Ovary (tissue), 3 donors: ENCODE measurements around the gene PITPNC1.
"Not testable (repeated sequence)": the region's sequence is repeated elsewhere in the genome, so short reads cannot be mapped to it uniquely, and the experiment has no call there.

Experiments used
- CTCF ChIP-seq, 3 donors: fragments of 450-650 bp in 2 of 3; fragments of 200-600 bp in 1 of 3; IDR thresholded peaks; one replicate each; pipeline versions ENCODE4 v1.5.1 to v1.8.0; 2016 to 2022; ENCODE audit warnings: antibody characterized with exemption in 3 of 3, mild to moderate bottlenecking in 1 of 3
- EP300 ChIP-seq: sonication (generic); formaldehyde crosslinking; IDR thresholded peaks from one replicate; pipeline ENCODE4 v1.6.1; 2017; ENCODE audit warnings: antibody characterized with exemption
- POLR2A ChIP-seq: fragments of 450-650 bp; IDR thresholded peaks from one replicate; pipeline ENCODE4 v1.6.1; 2017; ENCODE audit warnings: antibody characterized with exemption, mild to moderate bottlenecking, moderate library complexity
- donor health status: DM: no; HTN: no; CAD: no.

- not testable (repeated sequence) for TF ChIP-seq POLR2A; CTCF (IDR thresholded peaks at IDR 0.05); EP300
Measured at GRCh38 chr17:67331381-67332161, 45.5 kb upstream of the PITPNC1 start.
